HS-5 (cell line): Measurements from ENCODE around the gene ARSI.
A peak's percentile ranks its signal among the peaks of the same experiment; 100 is the strongest.

Experiments
- DNase-seq: peaks from one replicate; pipeline ENCODE4 v3.0.0-alpha.2; 2012; ENCODE audit warnings: low read depth

The ARSI gene

DNA sequence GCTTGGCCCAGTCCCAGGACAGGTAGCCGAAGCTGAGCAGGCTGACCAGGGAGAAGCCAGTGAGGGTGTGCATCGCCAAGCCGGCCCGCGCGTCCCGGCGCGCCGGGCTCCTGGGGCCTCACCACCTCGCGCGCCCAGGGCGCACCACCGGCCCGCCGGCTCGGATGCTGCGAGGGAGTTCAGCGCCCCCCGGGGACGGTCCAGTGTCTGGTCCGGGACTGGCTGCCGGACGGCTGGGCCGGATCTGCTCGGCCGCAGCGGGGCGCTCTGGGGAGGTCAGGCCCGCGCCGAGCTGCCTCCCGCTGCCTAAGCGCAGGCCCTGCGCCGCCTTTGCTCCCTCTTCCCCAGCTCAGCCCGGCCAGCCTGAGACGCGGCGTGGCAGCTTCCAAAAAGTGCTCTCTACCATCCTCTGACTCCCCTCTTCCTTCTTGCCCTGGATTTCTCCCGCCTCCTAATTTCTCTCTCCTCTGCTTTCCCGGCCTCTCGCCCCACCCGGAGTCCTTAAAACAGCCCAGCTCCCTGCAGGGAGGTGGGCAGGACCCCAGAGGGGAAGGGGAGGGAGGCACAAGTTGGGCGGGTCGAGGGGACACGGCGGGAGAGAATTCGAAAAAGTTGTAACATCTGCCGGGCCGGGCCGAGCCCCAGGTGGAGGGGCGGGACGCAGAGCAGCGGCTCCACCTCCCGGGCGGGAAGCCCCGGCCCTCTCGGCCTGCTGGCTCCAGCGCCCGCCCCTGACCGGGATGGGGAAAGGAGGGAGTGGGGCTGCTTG is at the start of gene ARSI:
Gene ARSI (minus strand): TSS at position 605 of the 769 bp plus-strand sequence. CDS start 532 bp downstream, at position 73.
- DNase-seq, result no peak

- DNase-seq, result peak; percentile 44
Measured at GRCh38 chr5:150350524-150351344, 48.0 kb upstream of the ARSI start.

GRCh38 chr5:150349681-150350275 is 47.1 kb upstream of the ARSI start:
- no peak for DNase-seq

- no peak for DNase-seq
Measured at GRCh38 chr5:150347451-150347850, 44.7 kb upstream of the ARSI start.

- no peak for DNase-seq
Measured at GRCh38 chr5:150347003-150347402, 44.3 kb upstream of the ARSI start.

DNA sequence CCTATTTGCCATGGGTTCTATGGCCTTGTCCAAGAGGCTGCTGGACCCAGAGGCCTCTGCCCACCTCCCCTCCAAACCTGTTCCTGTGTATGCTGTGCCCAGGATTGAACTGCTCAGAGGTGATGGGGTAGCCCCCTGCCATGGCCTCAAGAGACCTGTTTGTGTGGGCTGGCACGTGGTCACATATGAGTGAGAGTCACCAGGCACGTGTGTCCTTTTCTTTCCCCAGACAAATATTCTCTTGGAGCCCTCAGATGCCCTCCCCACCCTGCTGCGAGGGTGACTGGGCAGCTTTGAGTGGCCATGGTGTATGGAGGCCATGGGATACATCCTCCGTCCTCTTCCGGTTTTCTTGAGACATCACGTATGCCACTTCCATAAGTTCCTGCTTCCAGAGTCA is 43.9 kb upstream of the ARSI start:
- no peak for DNase-seq

DNA sequence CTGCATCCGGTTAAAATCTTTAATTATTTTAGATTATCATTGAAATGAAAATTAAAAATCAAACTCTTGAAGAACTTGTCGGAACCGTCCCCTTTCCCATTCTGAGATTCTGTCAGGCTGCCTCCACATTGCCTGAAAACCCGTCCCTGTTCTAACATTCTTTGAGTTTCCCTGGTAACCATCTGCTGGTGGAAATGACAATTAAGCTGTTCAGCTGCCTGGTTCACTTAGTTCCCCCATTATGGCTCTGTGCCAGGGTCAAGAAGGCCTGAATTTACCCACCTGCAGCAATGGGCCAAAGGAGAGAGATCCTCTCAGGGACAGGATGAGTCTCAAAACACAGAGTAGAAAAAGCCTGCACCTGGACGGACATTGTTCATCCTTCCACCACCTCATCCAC is 43.0 kb upstream of the ARSI start:
- no peak for DNase-seq

DNA sequence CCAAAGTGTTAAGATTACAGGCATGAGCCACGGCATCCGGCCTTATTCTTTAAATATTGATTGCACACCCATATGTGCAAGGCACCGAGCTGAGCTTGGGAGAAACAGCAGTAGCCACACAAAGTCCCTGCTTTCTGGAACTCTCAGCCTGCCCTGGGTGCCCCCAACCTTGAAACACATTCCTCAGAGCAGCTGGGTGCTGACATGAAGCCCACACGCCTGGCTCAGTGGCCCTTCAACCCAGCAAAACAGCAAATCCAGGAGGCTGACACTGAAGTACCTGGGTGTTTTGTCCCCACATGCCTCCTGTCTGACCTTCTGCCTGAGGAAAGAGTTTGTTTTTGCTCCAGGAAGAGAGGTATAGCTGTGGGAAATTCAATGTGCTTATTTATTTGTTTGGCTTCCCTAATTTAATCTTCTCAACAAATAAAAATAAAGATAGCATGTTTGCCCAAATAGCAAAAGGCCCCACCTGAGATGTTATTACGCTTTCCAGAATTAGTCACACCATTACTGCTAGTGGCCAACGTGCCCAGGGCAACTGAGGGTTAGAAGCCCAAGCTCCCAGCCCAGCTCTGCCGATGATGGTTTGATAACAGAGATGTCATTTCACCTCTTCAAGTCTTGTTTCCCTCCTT is 41.4 kb upstream of the ARSI start:
- DNase-seq, result no peak

DNA sequence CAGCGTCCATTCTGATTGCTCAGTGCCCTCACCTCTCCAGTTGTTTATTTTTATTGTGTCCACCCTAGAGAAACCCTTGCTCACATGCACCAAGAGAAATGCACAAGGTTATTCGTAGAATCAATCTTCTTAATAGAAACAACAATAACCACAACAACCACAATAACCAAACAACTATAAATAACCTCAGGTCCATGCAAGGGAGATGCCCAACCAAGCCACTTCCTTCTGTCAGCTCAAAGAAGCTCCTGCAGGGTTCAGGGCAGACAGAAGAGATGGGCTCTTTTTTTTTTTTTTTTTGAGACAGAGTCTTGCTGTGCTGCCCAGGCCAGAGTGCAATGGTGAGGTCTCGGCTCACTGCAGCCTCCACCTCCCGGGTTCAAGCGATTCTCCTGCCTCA is 39.9 kb upstream of the ARSI start:
- no peak for DNase-seq

GRCh38 chr5:150341989-150342388 is 39.3 kb upstream of the ARSI start:
- no peak for DNase-seq

DNA sequence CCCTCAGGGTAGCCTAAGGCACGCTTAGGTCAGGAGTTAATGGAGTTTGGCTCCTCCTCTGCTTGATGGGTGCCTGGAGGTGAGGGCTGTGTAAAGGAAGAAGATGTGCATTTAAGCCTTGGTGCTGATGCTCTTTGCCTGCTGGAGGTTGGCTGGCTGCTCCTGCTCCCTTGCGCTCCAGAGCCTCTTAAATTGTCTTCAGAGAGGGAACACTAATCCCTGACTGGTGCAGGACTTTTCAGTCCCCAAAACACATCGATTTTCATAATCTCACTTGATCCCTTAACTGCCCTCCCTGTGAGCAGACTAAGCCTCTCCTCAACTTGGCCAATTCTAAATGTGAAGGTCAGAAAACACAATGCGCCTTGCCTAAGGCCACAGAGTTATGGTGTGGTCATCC is 38.6 kb upstream of the ARSI start:
- no peak for DNase-seq

- DNase-seq, result no peak
Measured at GRCh38 chr5:150340614-150341255, 38.0 kb upstream of the ARSI start.

- no peak for DNase-seq
Measured at GRCh38 chr5:150339841-150340240, 37.1 kb upstream of the ARSI start.

DNA sequence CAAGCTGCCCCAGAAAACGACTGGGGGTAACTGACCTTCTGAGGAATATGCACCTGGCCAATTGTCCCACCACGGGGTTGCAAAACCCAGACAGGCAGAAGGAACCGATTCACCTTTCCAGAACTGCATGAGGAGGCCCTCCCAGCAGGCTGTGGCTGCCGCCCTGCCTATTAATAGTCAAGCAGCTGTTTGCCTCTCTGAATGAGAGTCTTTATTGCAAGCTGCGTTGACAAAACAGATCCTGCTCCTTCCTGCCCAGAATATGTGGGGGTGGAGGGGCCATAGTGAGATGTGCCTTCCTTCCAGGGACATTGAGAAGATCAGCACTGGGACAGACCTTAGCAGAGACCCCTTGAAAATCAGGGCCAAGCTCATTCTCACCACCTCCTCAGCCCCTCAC is 36.5 kb upstream of the ARSI start:
- no peak for DNase-seq

- DNase-seq, result no peak
Measured at GRCh38 chr5:150338546-150338945, 35.8 kb upstream of the ARSI start.

- DNase-seq, result no peak
Measured at GRCh38 chr5:150335778-150336177, 33.1 kb upstream of the ARSI start.

DNA sequence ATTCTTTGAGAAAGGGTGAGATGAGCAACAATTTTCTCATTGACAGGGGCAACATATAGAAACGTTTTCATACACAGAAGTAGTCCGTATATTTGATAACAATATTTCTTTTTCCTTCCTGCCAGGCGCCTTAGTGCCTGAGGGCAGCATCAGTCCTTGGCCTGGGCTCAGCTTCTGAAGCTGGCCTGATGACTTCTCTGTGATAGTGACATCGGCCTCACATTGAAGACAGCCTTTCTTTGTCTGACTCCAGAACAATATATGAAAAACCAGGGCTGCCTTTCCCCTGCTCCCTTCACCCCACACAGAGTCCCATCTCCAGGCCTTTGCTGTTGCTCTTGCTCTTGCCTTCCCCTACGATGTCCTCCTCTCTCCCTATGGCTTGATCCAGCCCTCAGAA is 30.7 kb upstream of the ARSI start:
- no peak for DNase-seq

DNA sequence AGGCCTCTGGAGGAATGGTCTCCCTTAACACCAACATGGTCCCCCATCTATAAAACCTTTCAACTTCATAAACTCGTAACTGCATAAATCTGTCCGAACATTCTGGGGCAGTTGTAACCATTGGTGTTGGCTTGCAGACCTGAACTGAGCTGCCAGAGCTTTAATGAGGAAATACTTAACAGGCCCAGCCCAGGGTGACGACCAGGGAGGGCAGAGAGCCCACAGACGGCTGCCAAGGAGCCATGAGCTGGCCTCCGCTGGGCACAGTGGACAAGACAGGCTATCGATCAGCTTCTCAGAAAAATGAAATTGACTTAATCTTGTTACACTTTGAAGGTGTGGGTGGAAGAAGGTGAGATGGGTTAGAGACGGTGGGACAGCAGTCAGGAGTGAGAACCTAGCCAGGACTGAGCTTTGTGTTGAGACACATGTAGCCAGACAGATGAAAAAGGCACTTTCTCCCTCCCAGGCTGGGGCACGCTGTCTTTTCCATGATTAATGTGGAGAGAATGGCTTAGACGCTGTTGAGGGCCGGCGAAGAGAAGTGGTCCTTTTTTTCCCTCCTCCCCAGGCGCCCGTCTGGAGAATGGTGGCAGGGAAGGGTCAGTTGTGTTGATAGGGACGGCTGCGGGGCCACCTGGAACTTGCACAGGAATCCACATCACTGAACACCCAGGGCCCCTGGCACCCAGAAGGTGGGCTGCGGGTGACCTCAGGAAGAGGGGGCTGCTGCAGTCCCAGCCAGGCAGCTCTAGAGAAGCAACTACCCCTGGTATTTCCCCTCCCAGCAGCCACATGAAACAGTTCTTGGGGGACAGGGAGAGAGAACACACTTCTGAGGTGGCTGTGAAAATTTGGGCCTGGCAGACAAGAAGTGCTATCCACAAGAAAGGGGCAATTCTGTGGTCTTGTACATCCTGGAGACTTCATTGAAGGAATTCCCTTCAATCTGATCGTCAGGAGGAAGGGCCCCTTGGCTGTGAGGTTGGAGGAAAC is 27.5 kb upstream of the ARSI start:
- DNase-seq, result no peak

- DNase-seq, result no peak
Measured at GRCh38 chr5:150329038-150329437, 26.3 kb upstream of the ARSI start.

- no peak for DNase-seq
Measured at GRCh38 chr5:150328515-150328914, 25.8 kb upstream of the ARSI start.

GRCh38 chr5:150327139-150327538 is 24.4 kb upstream of the ARSI start:
- no peak for DNase-seq
